GM12891 (cell line): ENCODE measurements around the gene TNFSF13.

Source experiments
- POLR2A ChIP-seq: IDR thresholded peaks from 2 replicates; pipeline ENCODE4 v1.6.1; 2011; ENCODE audit warnings: low read depth, low read length, control low read depth
- TAF1 ChIP-seq: IDR thresholded peaks from 2 replicates; pipeline ENCODE4 v1.6.1; 2011; ENCODE audit warnings: low read depth, low read length, control low read depth

DNA sequence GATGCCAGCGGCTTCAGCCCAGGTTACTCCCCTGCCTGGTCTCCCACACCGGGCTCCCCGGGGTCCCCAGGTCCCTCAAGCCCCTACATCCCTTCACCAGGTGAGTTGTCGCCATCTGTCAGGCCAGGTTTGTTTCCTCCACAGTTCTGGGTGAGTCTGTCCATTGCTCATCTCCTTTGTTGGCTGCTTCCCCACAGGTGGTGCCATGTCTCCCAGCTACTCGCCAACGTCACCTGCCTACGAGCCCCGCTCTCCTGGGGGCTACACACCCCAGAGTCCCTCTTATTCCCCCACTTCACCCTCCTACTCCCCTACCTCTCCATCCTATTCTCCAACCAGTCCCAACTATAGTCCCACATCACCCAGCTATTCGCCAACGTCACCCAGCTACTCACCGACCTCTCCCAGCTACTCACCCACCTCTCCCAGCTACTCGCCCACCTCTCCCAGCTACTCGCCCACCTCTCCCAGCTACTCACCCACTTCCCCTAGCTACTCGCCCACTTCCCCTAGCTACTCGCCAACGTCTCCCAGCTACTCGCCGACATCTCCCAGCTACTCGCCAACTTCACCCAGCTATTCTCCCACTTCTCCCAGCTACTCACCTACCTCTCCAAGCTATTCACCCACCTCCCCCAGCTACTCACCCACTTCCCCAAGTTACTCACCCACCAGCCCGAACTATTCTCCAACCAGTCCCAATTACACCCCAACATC, 45.6 kb upstream of the TNFSF13 start:
- TF ChIP-seq TAF1 (no peak), POLR2A (peak; percentile 25; the same call in 1 of the 2 replicates)
